ENCODE data around the gene UBE2B. TPM values are rescaled to one million over a fixed set of nuclear protein-coding genes. Genes with fewer than 3 reads are reported as not detected.

UBE2B gene
- total RNA-seq, 4 donors from 2014 or later: 38.8 to 62.9 (median 55.4) TPM

GRCh38 chr5:134439210-134439654 lies 67.9 kb downstream of the UBE2B start:
- Histone ChIP-seq H3K4me1 (peaks cover 7 to 51% (median 11%) of the 10 kb centered on the region in 4 donors), H3K4me3 (no peak overlapping the region), H3K27me3 (no peaks in the 10 kb centered on the region), H3K9me3 (no peaks in the 10 kb centered on the region), H3K36me3 (no peaks in the 10 kb centered on the region), H3K27ac (peak overlapping the region; percentile 35 to 92 (median 59))
- DNase-seq: peak in 2 of 3 donors; percentile 69 to 83
- TF ChIP-seq CTCF (IDR thresholded peaks at IDR 0.05): peak in 1 of 6 experiments; percentile 29
- TF ChIP-seq POLR2A (IDR thresholded peaks at IDR 0.05): no peak

GRCh38 chr5:134440201-134440755 lies 68.9 kb downstream of the UBE2B start:
- peaks cover 7 to 44% (median 12%) of the 10 kb centered on the region in 4 donors for H3K4me1 ChIP-seq
- DNase-seq: no peak

More at GRCh38 chr5:134440201-134440755, 68.9 kb downstream of the UBE2B start:
- no peak overlapping the region for H3K27ac ChIP-seq
- no peaks in the 10 kb centered on the region for H3K27me3 ChIP-seq
- H3K4me3 ChIP-seq: no peak overlapping the region
- H3K36me3 ChIP-seq: no peaks in the 10 kb centered on the region
- no peaks in the 10 kb centered on the region for H3K9me3 ChIP-seq
- TF ChIP-seq CTCF (IDR thresholded peaks at IDR 0.05) (no peak), POLR2A (IDR thresholded peaks at IDR 0.05) (no peak)

Other genes with a start within 250 kb of the UBE2B start
- gene SKP1, start 194.6 kb upstream of the UBE2B start, total RNA-seq: 100 to 1,000 TPM in 3 of 4 donors, 10 to 100 TPM in 1; 89.4 to 155 (median 129) TPM
- 100 to 1,000 TPM in 2 of 4 donors, 10 to 100 TPM in 2; 85.0 to 128 (median 104) TPM for gene PPP2CA, start 145.5 kb upstream of the UBE2B start, total RNA-seq
- gene CDKL3, start 4.4 kb upstream of the UBE2B start, total RNA-seq: not detected
- gene CDKN2AIPNL, start 40.3 kb downstream of the UBE2B start, total RNA-seq: 10 to 100 TPM; 13.1 to 25.9 (median 21.9) TPM
- 10 to 100 TPM; 51.5 to 77.6 (median 57.4) TPM for gene JADE2, start 154.1 kb downstream of the UBE2B start, total RNA-seq

All from Peyer's patch (tissue), 4 donors.